ENCODE results near the gene DFFB. TPM values are rescaled to one million over a fixed set of nuclear protein-coding genes. Genes with fewer than 3 reads are reported as not detected.

The DFFB gene
- polyA plus RNA-seq, 1 donor from 2014 or later, result 20.2 TPM

DNA sequence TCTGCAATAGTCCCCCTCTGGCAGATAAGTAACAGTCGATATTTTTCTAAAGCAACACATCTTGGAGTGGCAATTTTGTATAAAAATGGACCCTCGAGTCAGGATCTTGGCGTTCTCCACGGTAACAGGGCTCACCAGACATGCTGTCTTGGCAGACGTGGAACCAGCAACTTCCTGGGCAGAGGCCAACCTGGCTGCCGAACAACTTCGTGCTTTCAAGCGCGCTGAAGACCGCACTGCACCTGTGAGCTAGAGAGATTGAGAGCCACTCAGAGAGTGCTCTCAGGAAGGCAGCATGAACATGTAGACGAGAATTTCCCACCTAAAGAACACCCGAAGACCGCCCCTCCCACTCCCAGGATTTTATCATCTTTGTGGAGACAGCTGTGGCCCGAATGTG is 35.5 kb downstream of the DFFB start:
- Histone ChIP-seq H3K9ac (ENCODE audit: low read length) (no peak overlapping the region), H3K27ac (ENCODE audit: low read length) (no peak overlapping the region), H3K79me2 (replicated peaks; ENCODE audit: insufficient read depth, low read length) (peaks cover 34% of the 10 kb centered on the region), H3F3A (ENCODE audit: insufficient read depth, low read length, poor library complexity, severe bottlenecking) (no peaks in the 10 kb centered on the region), H3K27me3 (ENCODE audit: insufficient read depth, low read depth, low read length) (no peaks in the 10 kb centered on the region), H3K9me3 (ENCODE audit: low read length) (no peaks in the 10 kb centered on the region), H4K20me1 (ENCODE audit: insufficient read depth) (no peaks in the 10 kb centered on the region), H2AFZ (ENCODE audit: low read depth, low read length) (no peak overlapping the region), H3K4me2 (ENCODE audit: low read length) (no peak overlapping the region), H3K36me3 (ENCODE audit: insufficient read depth, low read length) (peaks cover 5% of the 10 kb centered on the region), H3K9me2 (ENCODE audit: insufficient read depth, low read length) (no peaks in the 10 kb centered on the region), H3K4me3 (ENCODE audit: low read length) (no peak overlapping the region)
- TF ChIP-seq, protein P1, sequence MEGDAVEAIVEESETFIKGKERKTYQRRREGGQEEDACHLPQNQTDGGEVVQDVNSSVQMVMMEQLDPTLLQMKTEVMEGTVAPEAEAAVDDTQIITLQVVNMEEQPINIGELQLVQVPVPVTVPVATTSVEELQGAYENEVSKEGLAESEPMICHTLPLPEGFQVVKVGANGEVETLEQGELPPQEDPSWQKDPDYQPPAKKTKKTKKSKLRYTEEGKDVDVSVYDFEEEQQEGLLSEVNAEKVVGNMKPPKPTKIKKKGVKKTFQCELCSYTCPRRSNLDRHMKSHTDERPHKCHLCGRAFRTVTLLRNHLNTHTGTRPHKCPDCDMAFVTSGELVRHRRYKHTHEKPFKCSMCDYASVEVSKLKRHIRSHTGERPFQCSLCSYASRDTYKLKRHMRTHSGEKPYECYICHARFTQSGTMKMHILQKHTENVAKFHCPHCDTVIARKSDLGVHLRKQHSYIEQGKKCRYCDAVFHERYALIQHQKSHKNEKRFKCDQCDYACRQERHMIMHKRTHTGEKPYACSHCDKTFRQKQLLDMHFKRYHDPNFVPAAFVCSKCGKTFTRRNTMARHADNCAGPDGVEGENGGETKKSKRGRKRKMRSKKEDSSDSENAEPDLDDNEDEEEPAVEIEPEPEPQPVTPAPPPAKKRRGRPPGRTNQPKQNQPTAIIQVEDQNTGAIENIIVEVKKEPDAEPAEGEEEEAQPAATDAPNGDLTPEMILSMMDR (IDR thresholded peaks at IDR 0.05; ENCODE audit: poor library complexity, severe bottlenecking), result no peak
- TF ChIP-seq, protein P2, sequence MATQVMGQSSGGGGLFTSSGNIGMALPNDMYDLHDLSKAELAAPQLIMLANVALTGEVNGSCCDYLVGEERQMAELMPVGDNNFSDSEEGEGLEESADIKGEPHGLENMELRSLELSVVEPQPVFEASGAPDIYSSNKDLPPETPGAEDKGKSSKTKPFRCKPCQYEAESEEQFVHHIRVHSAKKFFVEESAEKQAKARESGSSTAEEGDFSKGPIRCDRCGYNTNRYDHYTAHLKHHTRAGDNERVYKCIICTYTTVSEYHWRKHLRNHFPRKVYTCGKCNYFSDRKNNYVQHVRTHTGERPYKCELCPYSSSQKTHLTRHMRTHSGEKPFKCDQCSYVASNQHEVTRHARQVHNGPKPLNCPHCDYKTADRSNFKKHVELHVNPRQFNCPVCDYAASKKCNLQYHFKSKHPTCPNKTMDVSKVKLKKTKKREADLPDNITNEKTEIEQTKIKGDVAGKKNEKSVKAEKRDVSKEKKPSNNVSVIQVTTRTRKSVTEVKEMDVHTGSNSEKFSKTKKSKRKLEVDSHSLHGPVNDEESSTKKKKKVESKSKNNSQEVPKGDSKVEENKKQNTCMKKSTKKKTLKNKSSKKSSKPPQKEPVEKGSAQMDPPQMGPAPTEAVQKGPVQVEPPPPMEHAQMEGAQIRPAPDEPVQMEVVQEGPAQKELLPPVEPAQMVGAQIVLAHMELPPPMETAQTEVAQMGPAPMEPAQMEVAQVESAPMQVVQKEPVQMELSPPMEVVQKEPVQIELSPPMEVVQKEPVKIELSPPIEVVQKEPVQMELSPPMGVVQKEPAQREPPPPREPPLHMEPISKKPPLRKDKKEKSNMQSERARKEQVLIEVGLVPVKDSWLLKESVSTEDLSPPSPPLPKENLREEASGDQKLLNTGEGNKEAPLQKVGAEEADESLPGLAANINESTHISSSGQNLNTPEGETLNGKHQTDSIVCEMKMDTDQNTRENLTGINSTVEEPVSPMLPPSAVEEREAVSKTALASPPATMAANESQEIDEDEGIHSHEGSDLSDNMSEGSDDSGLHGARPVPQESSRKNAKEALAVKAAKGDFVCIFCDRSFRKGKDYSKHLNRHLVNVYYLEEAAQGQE (IDR thresholded peaks at IDR 0.05; ENCODE audit: borderline replicate concordance), result no peak
- no peak for TF ChIP-seq TAF1 (IDR thresholded peaks at IDR 0.05; ENCODE audit: low read depth)

DNA sequence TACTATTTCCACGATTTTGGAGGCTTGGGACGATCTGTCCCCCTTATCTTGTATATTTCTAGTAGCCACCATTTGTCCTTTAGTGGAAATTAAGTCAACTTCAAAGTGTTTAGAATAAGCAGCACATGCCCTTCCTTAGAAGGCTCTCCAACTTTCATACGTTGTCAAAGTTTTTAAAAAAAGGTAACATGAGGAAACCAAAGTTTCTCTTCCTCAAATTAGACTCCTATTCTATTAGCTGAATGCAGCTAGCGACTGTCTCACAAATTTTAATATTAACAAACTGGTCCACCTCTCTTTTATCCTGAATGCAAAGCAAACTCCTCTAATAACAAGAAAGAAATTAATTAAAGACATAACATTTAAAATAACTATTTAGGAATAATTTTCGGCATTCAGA is 35.9 kb downstream of the DFFB start:
- Histone ChIP-seq H3K79me2 (replicated peaks; ENCODE audit: insufficient read depth, low read length) (peaks cover 39% of the 10 kb centered on the region), H3K27ac (ENCODE audit: low read length) (no peak overlapping the region), H3K36me3 (ENCODE audit: insufficient read depth, low read length) (peaks cover 5% of the 10 kb centered on the region), H3K27me3 (ENCODE audit: insufficient read depth, low read depth, low read length) (no peaks in the 10 kb centered on the region), H3K9ac (ENCODE audit: low read length) (no peak overlapping the region), H3K4me3 (ENCODE audit: low read length) (no peak overlapping the region), H2AFZ (ENCODE audit: low read depth, low read length) (no peak overlapping the region), H4K20me1 (ENCODE audit: insufficient read depth) (no peaks in the 10 kb centered on the region), H3F3A (ENCODE audit: insufficient read depth, low read length, poor library complexity, severe bottlenecking) (no peaks in the 10 kb centered on the region), H3K4me2 (ENCODE audit: low read length) (no peak overlapping the region), H3K9me2 (ENCODE audit: insufficient read depth, low read length) (no peaks in the 10 kb centered on the region), H3K9me3 (ENCODE audit: low read length) (no peaks in the 10 kb centered on the region)
- TF ChIP-seq EZH2 (IDR thresholded peaks at IDR 0.05; ENCODE audit: borderline replicate concordance, insufficient read depth, low read length, poor library complexity, severe bottlenecking) (no peak), SMC3 (conservative IDR thresholded peaks at IDR 0.05; ENCODE audit: poor library complexity) (no peak), POLR2AphosphoS5 (IDR thresholded peaks at IDR 0.05) (no peak), EP300 (conservative IDR thresholded peaks at IDR 0.05; ENCODE audit: poor library complexity, severe bottlenecking) (no peak), TAF1 (IDR thresholded peaks at IDR 0.05; ENCODE audit: low read depth) (no peak), MXI1 (conservative IDR thresholded peaks at IDR 0.05; ENCODE audit: poor library complexity, severe bottlenecking) (no peak), RAD21 (conservative IDR thresholded peaks at IDR 0.05) (no peak)
- TF ChIP-seq, protein P1 (IDR thresholded peaks at IDR 0.05; ENCODE audit: poor library complexity, severe bottlenecking), result no peak
- TF ChIP-seq, protein P2 (IDR thresholded peaks at IDR 0.05; ENCODE audit: borderline replicate concordance), result no peak

Data from neural cell (in vitro differentiated cells).